Measurements from ENCODE around the gene ARMC12.
A peak's percentile ranks its signal among the peaks of the same experiment; 100 is the strongest.
"Not testable (repeated sequence)": the region's sequence is repeated elsewhere in the genome, so short reads cannot be mapped to it uniquely, and the experiment has no call there.

Gene ARMC12

DNA sequence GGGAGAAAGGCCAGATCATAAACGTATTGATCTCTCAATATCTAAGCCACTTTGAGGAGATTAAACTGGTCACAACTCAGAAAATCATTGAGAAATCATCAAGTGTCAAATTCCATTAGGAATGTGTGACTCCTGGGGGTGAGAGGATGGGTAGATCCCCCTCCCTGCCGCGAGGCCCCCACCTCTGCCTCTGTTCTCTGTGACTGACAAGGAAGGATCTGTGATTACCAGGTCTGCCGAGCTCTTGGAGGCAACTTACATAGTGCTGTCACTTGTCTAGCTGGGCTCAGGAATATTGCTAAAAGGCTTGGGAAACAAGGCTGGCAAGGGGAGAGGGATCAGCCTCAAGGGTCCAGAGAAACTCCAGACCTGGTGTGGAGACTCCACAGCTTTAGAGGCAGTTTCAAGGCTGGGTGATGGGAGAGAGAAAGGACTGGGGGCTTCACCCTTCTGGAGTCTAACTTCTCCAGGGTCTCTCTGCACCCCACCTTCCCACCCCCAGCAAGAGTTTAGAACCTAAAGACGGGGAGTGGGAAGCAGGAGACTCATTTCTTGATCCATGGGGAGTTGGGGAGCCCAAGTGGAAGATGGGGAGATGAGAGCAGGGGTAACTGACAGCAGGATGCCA is 11.6 kb upstream of the ARMC12 start:
- Mint-ChIP-seq H3K4me1 (peaks cover 40% of the 10 kb centered on the region), H3K36me3 (no peaks in the 10 kb centered on the region), H3K4me3 (no peak overlapping the region), H3K27me3 (no peaks in the 10 kb centered on the region), H3K9me3 (no peaks in the 10 kb centered on the region), H3K27ac (no peak overlapping the region)
- DNase-seq (ENCODE audit: low spot score in 2 of 2), result no peak
- ATAC-seq (ENCODE audit: low read depth), result no peak

DNA sequence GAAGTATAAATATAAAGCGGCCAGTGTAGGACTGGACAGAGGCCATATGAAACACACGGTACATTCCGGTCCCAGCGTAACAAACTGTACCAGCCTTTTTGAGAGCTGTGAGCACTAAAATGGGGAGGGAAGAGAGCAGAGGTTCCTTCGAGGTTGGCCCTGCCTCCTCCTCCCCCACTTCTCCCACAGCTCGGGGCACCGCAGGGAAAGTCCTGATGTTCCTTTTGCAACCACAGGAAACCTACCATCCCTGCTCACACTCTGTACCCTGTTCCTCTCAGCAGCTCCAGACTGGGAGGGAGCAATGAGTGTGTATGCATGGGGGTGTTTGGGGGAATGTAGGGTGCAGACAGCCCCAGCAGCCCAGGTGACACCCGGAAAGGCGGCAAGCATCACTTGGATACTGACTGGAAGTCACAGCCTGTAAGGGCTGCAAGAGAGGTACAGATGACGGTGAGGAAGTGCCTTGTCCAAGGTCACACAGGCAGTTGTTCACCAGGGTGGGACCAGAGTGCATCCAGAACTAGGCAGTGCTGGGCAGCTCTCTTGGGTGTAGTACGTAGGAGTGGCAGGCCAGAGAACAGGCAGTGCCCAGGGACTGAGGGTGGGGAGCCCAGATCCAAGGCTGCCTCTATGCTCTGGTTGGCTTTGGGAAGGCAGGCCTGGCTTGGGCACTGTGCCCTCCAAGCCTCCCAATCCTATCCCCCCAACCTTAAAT is 11.0 kb upstream of the ARMC12 start:
- no peak overlapping the region for H3K27ac Mint-ChIP-seq
- no peaks in the 10 kb centered on the region for H3K9me3 Mint-ChIP-seq
- H3K36me3 Mint-ChIP-seq, result no peaks in the 10 kb centered on the region
- no peak for DNase-seq (ENCODE audit: low spot score in 2 of 2)
- no peak for ATAC-seq (ENCODE audit: low read depth)
- H3K4me3 Mint-ChIP-seq, result no peak overlapping the region
- H3K27me3 Mint-ChIP-seq, result no peaks in the 10 kb centered on the region
- peaks cover 37% of the 10 kb centered on the region for H3K4me1 Mint-ChIP-seq

DNA sequence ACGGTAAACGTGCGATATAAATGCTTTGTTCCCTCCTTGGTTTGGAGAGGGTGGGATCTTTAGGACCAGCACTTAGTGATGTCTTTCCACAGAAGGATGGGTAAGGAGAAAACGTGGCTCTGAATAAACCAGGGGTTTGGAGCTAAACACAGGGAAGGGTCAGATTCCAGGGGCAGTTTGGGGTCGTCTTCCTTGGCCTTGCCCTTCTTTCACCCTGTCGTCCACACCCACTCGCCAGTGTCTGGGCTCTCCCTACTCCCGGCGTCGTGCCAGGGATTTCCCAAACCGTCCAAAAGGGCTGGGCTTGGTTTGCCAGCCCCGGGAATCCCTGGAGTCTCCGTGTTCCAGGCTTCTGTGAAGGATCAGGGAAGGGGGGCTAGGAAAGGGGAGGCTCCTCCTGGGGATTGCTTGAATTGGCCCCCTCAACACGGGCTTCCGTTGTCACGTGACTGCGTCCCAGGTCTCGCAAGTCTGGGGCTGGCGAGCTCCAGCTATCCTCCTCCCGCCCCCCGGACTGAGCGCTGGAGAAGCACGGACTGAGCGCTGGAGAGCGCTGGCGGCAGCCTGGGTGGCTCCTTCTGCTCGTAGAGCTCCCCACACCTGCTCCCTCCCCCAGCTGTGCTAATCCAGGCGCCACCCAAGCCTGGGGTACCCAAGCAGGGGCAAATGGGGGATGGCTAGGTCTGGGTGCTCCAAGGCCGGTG is 9.4 kb upstream of the ARMC12 start:
- DNase-seq (ENCODE audit: low spot score in 2 of 2) (no peak), ATAC-seq (ENCODE audit: low read depth) (peak; percentile 13)
- no peaks in the 10 kb centered on the region for H3K9me3 Mint-ChIP-seq
- peaks cover 40% of the 10 kb centered on the region for H3K4me1 Mint-ChIP-seq
- peak overlapping the region; percentile 72 for H3K4me3 Mint-ChIP-seq
- peak overlapping the region; percentile 35 for H3K27ac Mint-ChIP-seq
- H3K27me3 Mint-ChIP-seq, result no peaks in the 10 kb centered on the region
- no peaks in the 10 kb centered on the region for H3K36me3 Mint-ChIP-seq

DNA sequence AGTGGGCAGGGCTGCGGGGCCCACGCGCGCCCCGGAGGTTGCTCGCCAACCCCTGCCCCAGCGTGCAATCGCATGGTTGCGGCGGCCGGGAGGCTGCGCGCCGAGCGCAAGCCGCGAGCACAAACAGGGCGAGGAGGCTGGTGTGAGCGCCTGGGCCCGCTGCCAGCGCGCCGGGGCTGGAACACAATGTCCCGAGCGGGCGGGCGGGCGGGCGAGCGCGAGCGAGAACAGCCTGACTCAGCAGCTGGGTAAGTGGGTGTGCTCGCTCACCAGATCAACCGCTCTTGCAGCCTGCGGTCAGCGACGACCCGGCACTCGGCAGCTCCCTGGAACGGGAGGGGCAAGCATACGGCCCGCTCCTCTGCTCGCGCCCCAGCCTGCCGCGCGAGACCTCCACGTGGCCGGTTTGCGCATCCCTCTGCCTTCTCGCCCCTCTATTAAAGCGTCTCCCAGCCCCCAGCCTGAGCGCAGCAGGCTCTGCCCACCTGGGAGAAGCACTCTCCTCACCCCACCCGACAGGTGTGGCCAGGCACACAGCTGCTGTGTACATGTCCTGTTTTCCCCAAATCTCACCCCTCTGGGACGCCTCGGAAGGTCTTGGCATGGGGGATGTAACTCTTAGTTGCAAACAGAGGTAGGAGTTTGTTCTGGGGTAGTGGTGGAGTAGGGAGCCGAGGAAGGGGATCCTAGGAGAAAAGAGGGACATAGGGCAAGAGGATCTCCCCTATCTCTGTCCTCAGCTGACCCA is 8.7 kb upstream of the ARMC12 start:
- Mint-ChIP-seq H3K27ac (peak overlapping the region; percentile 78), H3K4me3 (peak overlapping the region; percentile 87), H3K27me3 (no peaks in the 10 kb centered on the region), H3K4me1 (peaks cover 40% of the 10 kb centered on the region), H3K9me3 (no peaks in the 10 kb centered on the region), H3K36me3 (no peaks in the 10 kb centered on the region)
- DNase-seq (ENCODE audit: low spot score in 2 of 2) (peak; percentile 56 to 67), ATAC-seq (ENCODE audit: low read depth) (peak; percentile 49)

DNA sequence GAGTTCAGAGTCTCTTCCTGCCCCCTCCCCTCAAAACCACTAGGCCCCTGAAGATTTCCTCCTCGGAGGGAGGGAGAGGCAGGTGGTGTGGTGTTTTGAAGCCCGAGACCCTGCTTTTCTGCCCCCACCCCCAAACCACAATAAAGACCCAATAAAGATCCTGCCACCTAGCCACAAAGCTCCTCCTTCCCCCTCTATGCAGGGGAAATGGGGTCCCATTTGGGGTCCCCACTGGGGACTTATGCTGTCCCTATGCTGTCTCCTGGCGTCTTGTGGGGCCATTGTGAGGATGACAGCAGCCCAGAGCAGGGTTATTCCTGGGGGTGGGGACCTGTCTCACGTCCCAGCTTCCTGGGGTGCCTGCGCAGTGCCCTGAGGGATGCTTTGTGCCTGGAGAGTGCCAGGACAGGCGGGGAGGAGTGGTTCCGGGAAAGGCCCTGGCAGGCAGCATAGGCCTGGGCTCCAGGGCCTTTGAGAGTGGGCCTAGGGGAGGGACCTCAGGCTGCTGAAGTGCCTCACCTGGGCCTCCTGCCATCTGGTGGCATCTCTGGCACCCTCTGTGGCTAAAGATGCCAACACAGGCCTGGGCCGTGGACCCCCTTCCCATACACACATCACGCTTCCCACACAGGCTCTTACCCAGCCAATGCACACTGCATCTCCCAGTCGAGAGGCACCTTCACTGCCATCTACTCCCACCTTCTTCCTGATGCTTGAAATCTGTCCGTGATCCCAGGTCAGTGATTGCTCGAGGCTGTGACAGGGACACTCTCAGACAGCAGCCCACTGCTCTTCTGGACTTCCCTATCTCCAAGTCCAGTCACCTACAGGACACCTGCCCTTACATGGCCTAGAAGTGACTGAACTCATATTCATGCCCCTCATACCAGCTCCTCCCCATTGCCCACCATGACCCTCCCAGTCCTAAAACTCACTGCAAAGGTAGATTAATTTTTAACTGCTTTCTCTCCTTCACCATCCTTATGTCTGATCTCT is 7.9 kb upstream of the ARMC12 start:
- ATAC-seq (ENCODE audit: low read depth), result no peak
- Mint-ChIP-seq H3K27me3 (no peaks in the 10 kb centered on the region), H3K27ac (peak overlapping the region; percentile 78), H3K9me3 (no peaks in the 10 kb centered on the region), H3K36me3 (no peaks in the 10 kb centered on the region), H3K4me3 (peak overlapping the region; percentile 87), H3K4me1 (peaks cover 40% of the 10 kb centered on the region)
- no peak for DNase-seq (ENCODE audit: low spot score in 2 of 2)

DNA sequence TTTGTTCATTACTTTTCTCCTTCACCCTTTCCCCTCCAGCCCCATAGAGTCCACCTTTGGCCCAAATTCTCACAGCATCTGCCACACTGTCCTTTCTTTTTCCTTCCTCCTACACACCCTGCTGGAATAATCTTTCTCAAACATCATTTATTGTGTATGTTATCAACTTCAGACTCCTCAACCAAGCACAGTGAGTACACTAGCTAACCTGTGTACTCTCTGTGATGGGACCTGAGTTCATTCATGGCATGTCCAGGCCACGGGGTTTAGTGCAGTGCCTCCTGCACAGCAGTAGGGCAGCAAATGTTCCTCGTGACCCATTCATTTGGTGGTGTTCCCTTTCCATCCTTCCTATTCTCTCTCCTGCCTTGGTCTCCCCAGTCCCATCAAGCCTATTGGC is 7.1 kb upstream of the ARMC12 start:
- no peak for DNase-seq (ENCODE audit: low spot score in 2 of 2)
- H3K9me3 Mint-ChIP-seq, result no peaks in the 10 kb centered on the region
- H3K27ac Mint-ChIP-seq, result no peak overlapping the region
- H3K4me3 Mint-ChIP-seq, result peak overlapping the region; percentile 15
- H3K4me1 Mint-ChIP-seq, result peaks cover 40% of the 10 kb centered on the region
- H3K27me3 Mint-ChIP-seq, result no peaks in the 10 kb centered on the region
- ATAC-seq (ENCODE audit: low read depth), result no peak
- H3K36me3 Mint-ChIP-seq, result no peaks in the 10 kb centered on the region

DNA sequence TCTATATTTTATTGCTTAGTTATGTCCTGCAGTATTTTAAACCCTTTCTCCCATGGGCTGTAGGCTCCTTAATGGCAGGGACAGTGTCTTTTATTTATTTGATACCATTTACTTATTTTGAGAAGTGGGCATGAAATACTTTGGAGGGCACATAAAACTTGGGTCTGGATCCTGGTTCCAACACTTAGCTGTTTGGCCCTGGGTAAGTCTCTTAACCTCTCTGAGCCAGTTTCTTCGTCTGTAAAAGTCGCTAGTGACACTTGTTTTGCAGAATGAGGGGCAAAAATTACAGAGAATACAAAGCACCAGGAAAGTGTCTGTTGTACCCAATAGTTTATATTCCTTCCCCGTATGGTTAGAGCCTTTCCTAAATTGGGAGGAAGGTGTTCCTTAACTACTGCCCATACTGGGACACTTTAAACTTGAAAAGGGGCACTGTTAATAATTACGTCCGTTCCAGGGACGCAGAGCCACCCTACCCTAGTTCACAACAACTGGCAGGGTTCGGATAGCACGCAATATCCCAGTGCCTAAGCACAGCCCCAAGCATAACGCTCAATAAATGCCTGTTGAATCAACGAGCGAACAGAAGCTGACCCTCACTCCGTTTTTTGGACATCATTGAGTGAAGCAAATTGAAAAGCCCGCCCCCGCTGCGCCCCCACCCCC is 6.0 kb upstream of the ARMC12 start:
- Mint-ChIP-seq H3K27ac (peak overlapping the region; percentile 95), H3K27me3 (no peaks in the 10 kb centered on the region), H3K4me1 (peaks cover 39% of the 10 kb centered on the region), H3K4me3 (peak overlapping the region; percentile 95), H3K9me3 (no peaks in the 10 kb centered on the region), H3K36me3 (no peaks in the 10 kb centered on the region)
- DNase-seq (ENCODE audit: low spot score in 2 of 2), result no peak
- ATAC-seq (ENCODE audit: low read depth), result peak; percentile 0

DNA sequence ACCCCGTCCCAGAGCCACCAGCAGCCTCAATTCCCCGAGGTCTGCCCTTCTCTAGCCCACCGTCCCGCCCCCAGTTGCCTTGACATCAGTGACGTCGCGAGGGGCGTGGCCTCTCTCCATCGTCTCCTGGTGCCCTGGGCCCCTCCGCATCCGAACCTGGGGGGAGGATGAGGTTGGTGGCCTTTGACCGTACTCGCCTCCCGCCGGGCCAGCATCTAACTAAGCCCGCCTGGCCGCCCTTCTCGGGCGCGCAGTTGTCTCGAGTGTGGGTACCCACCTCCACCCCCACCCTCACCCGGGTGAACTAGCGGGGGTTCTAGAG is 5.5 kb upstream of the ARMC12 start:
- Mint-ChIP-seq H3K27me3 (no peaks in the 10 kb centered on the region), H3K4me3 (peak overlapping the region; percentile 95), H3K27ac (peak overlapping the region; percentile 95), H3K36me3 (no peaks in the 10 kb centered on the region), H3K4me1 (peaks cover 41% of the 10 kb centered on the region), H3K9me3 (no peaks in the 10 kb centered on the region)
- DNase-seq (ENCODE audit: low spot score in 2 of 2) (peak; percentile 93 to 99), ATAC-seq (ENCODE audit: low read depth) (peak; percentile 69)

DNA sequence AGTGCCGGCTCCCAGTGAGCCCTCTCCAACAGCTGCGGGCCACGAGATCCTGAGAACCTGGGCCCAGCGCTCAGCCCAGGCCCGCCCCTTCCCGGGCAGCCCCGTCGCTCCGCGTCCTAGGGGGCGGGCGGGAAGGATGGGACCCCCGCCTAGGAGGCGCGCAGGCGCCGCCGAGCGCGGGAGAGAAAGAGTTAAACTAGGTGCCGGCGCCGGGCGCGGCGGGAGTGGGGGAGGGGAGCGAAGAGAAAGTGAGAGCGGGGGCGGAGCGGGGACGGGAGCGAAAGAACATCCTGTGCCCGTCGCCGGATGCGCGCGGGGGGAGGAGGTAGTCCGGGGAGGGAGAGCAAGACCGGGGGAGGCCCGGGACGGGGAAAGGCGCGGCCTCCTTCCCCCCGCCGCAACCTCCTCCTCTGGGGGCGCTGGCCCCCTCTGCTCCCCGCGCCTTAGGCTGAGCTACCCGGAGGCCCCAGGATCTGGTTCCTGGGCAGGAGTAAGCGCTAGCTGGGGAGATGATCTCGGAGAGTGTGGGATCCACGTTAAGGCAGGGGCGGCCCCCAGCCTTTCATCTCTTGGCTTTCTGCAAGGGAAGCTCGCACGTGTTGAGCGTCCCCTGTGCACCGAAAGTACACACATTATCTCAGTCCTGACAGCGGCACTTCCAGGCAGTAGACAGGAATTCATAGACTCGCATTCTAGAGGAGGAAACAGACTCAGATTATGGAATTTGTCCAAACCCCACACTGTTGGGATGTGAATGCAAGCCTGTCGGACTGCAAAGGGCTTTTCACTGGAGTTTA is 4.9 kb upstream of the ARMC12 start:
- Mint-ChIP-seq H3K9me3 (no peaks in the 10 kb centered on the region), H3K27ac (peak overlapping the region; percentile 95), H3K27me3 (no peaks in the 10 kb centered on the region), H3K4me1 (peaks cover 37% of the 10 kb centered on the region), H3K36me3 (no peaks in the 10 kb centered on the region), H3K4me3 (peak overlapping the region; percentile 95)
- peak; percentile 90 to 92 for DNase-seq (ENCODE audit: low spot score in 2 of 2)
- peak; percentile 67 for ATAC-seq (ENCODE audit: low read depth)

DNA sequence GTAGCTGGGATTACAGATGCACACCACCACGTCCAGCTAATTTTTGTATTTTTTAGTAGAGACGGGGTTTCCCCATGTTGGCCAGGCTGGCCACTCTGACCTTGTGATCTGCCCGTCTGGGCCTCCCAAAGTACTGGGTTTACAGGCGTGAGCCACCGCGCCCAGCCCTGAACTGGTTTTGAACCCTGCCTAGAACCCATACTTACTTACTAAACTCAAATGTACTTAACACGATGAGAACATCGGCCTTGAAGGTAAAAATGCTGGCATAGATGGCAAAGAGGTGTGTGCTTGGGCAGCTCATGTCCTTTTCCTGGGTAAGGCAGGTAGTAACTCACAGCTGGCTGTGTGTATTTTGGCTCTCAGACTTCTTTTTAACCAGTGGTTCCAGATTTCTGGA is 3.2 kb upstream of the ARMC12 start:
- no peaks in the 10 kb centered on the region for H3K36me3 Mint-ChIP-seq
- no peaks in the 10 kb centered on the region for H3K9me3 Mint-ChIP-seq
- H3K4me1 Mint-ChIP-seq, result peaks cover 28% of the 10 kb centered on the region
- H3K4me3 Mint-ChIP-seq, result no peak overlapping the region
- DNase-seq (ENCODE audit: low spot score in 2 of 2) (no peak), ATAC-seq (ENCODE audit: low read depth) (no peak)
- no peaks in the 10 kb centered on the region for H3K27me3 Mint-ChIP-seq
- peak overlapping the region; percentile 11 for H3K27ac Mint-ChIP-seq

DNA sequence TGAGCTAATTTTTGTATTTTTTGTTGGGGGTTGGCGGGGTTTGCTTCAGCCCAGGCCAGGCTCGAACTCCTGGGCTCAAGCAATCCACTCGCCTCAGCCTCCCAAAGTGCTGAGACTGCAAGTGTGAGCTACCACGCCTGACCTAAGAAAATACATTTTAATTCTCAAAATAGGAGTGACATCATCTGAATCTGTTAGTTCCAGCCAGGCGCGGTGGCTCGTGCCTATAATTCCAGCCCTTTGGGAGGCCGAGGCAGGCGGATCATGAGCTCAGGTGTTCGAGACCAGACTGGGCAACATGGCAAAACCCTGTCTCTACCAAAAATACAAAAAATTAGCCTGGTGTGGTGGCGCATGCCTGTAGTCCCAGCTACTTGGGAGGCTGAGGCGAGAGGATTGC is 2.5 kb upstream of the ARMC12 start:
- not testable (repeated sequence) for DNase-seq (ENCODE audit: low spot score in 2 of 2); ATAC-seq (ENCODE audit: low read depth); H3K9me3 Mint-ChIP-seq; H3K4me3 Mint-ChIP-seq; H3K27me3 Mint-ChIP-seq; H3K36me3 Mint-ChIP-seq; H3K27ac Mint-ChIP-seq
- H3K4me1 Mint-ChIP-seq, result peaks cover 23% of the 10 kb centered on the region

DNA sequence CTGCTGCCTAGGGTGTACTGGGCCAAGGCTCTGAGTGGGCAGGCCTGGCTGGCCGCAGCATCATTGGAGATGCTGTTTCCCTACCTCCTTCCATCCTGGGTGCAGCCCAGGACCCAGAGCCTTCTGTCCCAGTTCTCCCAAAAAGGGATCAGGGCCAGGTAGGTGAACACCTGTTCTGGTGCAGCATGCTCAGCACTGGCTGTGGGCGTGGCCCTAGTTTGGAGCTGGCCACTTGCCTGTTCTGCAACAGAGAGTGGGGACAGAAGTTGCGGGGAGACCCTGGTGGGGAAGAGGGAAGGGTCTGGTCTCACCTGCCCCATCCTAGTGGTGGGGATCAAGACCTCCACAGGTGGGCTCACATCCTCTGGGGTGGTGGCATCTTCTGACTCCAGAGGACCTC is 1.4 kb upstream of the ARMC12 start:
- Mint-ChIP-seq H3K4me1 (peaks cover 16% of the 10 kb centered on the region), H3K36me3 (no peaks in the 10 kb centered on the region), H3K27me3 (no peaks in the 10 kb centered on the region), H3K9me3 (no peaks in the 10 kb centered on the region), H3K27ac (no peak overlapping the region), H3K4me3 (no peak overlapping the region)
- DNase-seq (ENCODE audit: low spot score in 2 of 2) (no peak), ATAC-seq (ENCODE audit: low read depth) (no peak)
